HG02610 (cell line): ENCODE measurements around the gene ARHGEF39.

Experiments used
- ATAC-seq: cut with Tn5 transposase; IDR thresholded peaks from one replicate; pipeline ENCODE4 v1.9.1; 2021; ENCODE audit warnings: mild to moderate bottlenecking, moderate library complexity; ENCODE audit not compliant: unreplicated experiment

ARHGEF39 gene

DNA sequence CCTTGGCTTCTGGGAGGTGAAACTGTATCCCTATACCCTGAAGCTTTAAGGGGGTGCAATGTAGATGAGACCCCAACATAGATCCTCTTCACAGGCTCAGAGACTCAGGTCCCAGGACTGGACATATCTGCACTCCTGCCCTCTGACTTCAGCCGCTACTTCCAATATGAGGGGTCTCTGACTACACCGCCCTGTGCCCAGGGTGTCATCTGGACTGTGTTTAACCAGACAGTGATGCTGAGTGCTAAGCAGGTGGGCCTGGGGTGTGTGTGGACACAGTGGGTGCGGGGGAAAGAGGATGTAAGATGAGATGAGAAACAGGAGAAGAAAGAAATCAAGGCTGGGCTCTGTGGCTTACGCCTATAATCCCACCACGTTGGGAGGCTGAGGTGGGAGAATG is 14.1 kb upstream of the ARHGEF39 start:
- ATAC-seq, result no peak

GRCh38 chr9:35675732-35676392 is 10.9 kb upstream of the ARHGEF39 start:
- ATAC-seq, result no peak

DNA sequence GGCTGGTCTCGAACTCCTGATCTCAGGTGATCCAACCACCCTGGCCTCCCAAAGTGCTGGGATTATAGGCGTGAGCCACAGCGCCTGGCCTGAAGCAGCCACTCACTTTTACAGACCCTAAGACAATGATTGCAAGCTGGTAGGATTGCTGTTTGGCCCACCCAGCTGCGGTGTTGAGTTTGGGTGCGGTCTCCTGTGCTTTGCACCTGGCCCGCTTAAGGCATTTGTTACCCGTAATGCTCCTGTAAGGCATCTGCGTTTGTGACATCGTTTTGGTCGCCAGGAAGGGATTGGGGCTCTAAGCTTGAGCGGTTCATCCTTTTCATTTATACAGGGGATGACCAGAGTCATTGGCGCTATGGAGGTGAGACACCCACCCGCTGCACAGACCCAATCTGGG is 10.2 kb upstream of the ARHGEF39 start:
- ATAC-seq, result no peak

DNA sequence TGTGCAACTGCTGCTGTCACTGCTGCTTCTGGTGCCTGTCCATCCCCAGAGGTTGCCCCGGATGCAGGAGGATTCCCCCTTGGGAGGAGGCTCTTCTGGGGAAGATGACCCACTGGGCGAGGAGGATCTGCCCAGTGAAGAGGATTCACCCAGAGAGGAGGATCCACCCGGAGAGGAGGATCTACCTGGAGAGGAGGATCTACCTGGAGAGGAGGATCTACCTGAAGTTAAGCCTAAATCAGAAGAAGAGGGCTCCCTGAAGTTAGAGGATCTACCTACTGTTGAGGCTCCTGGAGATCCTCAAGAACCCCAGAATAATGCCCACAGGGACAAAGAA is 9.0 kb upstream of the ARHGEF39 start:
- ATAC-seq, result no peak

GRCh38 chr9:35673132-35674024 is 8.4 kb upstream of the ARHGEF39 start, which contains the start of gene CA9:
Gene CA9, plus strand, starts transcription at chr9:35673928. Its CDS starts 32 bp downstream, at chr9:35673960.
- ATAC-seq, result no peak

GRCh38 chr9:35669331-35670145 is 4.5 kb upstream of the ARHGEF39 start:
- ATAC-seq, result no peak

GRCh38 chr9:35667939-35668338 is 2.9 kb upstream of the ARHGEF39 start:
- ATAC-seq, result no peak

DNA sequence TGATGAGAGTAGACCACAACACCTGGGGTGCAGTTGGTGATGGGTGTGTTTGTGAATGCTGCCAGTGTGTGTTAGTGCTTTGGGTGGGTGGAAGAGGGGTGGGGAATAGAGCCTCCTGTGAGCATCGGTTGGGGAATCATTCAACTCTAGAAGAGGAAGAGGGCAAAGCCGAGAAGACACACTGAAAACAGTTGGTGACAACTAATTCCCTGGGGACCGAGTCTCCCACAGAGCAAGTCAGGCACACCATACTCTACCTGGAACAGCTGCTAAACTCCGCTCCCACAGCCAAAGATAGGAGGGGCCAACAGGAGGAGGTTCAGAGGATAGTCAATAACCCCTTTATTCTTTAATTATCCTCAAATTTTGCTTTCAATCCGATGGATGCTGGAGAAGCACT is 1.6 kb upstream of the ARHGEF39 start:
- no peak for ATAC-seq

GRCh38 chr9:35666045-35666444 is 1.1 kb upstream of the ARHGEF39 start:
- no peak for ATAC-seq

DNA sequence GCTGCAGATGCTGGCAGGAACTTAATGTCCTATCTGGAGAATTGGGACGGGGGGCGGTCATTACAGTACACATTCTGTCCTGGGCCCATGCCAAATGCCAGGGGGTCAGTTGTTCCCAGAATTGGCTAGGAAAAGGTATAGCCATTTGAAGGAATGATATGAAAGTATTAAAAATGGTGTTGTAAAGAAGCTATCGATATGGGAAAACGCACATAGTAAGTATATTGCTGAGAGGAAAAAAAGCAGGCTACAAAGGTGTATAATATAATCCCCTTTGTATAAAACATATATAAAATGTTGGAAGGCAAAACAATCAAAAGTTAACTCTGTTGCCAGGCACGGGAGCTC is 450 bp upstream of the ARHGEF39 start:
- no peak for ATAC-seq

GRCh38 chr9:35662437-35662836 is 2.6 kb downstream of the ARHGEF39 start:
- ATAC-seq, result no peak

DNA sequence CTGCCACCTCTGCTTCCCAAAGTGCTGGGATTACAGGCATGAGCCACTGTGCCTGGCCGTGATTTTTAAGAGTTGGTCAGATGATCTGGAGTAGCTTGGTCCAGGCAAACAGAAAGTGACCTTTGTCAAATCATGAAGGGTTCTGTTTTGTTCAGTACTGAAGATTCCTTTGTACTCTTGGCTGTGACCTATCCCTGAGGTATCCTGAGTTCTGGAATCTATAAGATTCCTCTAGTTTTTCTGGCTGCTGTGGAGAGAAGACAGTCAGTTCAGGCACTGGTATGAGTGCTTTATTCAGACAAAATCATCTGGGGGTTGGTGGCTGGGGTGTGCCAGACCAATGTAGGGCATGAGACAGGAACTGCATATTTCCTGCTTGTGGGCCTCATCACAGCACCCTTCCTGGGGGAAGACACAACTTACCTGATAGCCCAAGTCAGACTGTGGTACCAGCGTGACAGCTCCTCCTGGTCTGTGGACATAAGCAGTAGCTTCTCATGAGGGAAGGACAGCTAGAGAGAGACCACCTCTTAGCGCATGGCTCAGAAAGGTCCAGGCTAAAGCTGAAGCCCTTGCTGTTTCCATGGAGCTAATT is 3.1 kb downstream of the ARHGEF39 start:
- no peak for ATAC-seq

GRCh38 chr9:35660966-35661415 is 4.0 kb downstream of the ARHGEF39 start:
- no peak for ATAC-seq

DNA sequence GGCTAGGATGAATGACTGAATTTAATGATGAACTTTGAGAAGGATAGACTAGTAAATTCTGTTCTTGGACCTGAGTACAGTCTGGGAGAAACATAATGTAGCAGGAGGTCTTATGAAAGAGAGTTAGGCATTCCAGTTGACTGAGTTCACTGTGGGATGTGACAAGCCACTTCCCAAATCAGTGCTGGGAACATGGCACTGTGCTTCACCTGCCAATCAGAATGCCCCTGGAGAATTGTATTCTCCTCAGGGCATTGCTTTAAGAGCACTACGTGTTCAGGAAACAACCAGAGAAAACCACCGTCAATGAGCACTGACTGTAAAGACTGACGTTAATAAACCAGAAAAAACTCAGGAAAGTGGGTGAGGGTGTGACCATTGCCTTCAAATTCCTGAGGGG is 5.7 kb downstream of the ARHGEF39 start:
- ATAC-seq, result no peak

GRCh38 chr9:35658968-35659220 is 6.1 kb downstream of the ARHGEF39 start:
- ATAC-seq, result no peak

DNA sequence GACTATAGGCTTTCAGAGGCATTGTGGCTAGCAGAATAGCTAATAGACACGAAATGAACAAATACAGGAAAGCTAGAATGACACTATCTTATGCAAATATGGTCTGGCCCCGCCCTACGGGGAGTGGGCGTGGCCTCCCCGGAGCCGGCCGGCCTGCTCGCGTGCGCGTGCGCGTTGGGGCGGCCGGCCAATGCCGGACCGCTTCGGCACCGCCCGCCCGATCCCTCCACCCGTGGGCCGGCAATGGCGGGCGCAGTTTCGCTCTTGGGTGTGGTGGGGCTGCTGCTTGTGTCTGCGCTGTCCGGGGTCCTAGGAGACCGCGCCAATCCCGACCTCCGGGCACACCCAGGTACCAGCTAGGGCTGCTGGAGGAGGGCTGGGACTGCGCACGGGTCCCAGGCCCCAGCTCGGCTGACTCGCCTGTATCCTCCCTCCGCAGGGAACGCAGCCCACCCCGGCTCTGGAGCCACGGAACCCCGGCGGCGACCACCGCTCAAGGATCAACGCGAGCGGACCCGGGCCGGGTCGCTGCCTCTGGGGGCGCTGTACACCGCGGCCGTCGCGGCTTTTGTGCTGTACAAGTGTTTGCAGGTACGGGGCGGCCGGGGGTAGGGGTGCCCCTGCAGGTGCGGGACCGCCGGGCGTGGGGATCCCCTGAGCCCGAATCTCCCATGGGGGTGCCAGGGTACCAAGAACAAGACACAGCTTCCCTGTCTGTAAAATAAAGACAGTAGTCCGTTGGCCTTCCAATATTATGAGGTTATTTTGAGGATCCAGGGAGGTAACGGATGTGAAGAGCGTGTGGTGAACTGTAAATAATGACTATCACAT is 6.6 kb downstream of the ARHGEF39 start, which contains the start of gene CCDC107:
CCDC107 (plus strand) TSS at position 156 of the 831 bp plus-strand sequence; CDS start at position 244, 88 bp downstream.
- ATAC-seq, result peak; percentile 50

DNA sequence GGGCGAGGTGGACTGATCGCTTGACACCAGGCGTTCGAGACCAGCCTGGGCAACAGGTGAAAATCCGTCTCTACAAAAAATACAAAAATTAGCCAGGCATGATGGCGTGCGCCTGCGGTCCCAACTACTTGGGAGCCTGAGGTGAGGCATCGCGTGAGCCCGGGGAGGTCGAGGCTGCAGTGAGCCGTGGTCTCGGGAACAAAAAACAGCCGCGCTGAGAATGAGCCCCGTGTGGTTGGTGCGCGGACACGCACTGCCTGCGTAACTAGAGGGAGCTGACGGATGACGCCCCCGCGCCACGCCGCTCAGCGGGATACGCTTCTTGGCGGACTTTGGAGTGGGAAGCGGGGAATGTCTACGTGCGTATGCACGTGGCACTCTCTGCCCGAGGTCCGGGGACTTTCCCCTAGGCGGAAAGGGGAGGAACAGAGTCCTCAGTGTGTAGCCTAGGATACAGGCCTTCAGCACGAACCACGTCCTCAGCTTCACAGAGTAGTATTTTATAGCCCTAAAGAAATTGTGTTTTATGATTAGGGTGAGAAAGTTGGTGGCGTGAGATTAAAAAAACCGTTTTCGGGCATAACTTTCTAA is 7.4 kb downstream of the ARHGEF39 start, which contains the start of gene RMRP:
RMRP (minus strand) TSS at position 474 of the 591 bp plus-strand sequence.
- peak; percentile 86 for ATAC-seq

GRCh38 chr9:35656831-35657545 is 8.0 kb downstream of the ARHGEF39 start:
- no peak for ATAC-seq

GRCh38 chr9:35656348-35656747 is 8.6 kb downstream of the ARHGEF39 start:
- no peak for ATAC-seq
